NCI-H345 (cell line): ENCODE data around the gene ACCSL.
A peak's percentile ranks its signal among the peaks of the same experiment; 100 is the strongest.

Experiments used
- DNase-seq: peaks from one replicate; lab custom pipeline; 2025; lab: John Stamatoyannopoulos, UW

ACCSL gene

DNA sequence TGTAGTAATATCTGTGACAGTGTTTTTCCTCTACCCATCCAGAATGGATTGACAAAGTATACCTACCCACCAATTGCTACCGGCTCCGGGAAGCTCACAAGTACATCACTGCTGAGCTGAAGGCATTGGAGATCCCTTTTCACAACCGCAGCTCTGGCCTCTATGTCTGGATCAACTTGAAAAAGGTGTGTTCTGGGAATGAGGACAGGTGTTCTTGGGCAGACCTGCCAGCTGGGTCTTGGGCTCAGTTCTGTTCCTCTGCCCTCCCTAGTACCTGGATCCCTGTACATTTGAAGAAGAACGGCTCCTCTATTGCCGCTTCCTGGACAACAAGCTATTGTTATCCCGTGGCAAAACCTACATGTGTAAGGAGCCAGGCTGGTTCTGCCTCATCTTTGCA, 10.5 kb downstream of the ACCSL start:
- DNase-seq: no peak

DNA sequence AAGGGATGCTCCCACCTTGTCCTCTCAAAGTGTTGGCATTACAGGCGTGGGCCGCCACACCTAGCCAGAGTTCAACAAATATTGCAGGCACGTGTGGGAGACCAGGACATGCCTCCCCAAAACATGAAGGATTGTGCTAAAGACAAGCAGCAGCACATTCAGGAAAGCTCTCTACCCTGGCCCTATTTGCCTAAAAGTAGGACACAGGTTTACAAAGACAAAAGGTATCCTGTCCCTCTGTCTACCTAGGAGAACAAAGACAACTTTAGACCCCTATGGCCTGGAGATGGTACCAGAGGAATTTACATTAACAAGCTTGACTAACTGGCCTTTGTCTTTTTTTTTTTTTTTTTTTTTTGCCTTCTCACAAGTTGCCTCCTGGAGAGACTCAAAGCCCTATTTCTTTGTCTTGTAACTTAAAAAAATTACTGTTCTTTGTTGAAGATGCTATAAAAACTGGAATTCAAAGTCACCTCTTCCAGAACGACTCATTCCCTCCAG, 17.4 kb downstream of the ACCSL start:
- no peak for DNase-seq

DNA sequence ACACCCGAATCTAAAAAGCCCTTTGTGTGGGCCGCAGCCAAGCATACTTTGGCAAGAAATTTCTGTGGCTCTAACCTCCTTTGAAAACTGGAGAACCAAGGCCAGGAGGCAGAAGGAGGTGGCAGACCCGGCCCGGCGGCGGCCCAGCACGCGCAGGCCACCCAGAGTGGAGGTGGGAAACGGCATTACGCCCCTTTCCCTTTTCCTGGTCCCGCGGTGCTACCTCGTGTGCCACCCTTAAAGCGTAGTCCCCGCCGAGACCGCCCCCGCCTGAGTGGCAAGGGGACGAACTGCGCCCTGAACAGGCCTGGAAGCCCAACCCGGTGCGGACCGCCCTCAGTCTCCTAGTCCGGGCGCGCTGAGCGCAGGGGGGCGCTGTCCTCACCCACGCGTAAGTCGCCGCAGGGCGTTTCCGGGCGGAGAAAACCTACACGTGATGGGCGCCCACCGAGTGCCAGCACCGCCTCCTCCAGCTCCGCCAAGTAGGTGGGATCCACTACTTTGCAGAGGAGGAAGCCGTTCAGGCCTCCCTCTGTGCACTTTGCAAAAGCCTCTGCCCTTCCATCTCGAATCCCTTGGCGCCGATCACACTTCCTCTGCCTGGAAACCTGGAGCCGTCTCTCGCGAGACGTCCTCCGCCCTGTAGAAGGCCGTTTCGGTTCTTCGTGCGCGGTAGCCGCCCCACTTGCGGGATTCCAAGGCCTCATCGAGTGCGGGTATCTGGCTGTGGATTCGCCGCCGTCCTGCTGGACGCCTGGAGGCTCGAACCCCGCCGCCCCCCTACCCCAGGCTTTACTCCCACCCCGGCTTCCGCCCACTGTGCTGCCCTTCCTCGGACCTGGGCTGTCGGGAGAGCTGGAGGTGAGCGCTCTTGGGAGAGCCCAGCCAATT, 18.3 kb downstream of the ACCSL start, which contains the start of gene ACCS:
ACCS (plus strand) TSS at position 430 of the 891 bp plus-strand sequence. CDS start 1,358 bp downstream, outside the sequence.
- DNase-seq: peak; percentile 78

DNA sequence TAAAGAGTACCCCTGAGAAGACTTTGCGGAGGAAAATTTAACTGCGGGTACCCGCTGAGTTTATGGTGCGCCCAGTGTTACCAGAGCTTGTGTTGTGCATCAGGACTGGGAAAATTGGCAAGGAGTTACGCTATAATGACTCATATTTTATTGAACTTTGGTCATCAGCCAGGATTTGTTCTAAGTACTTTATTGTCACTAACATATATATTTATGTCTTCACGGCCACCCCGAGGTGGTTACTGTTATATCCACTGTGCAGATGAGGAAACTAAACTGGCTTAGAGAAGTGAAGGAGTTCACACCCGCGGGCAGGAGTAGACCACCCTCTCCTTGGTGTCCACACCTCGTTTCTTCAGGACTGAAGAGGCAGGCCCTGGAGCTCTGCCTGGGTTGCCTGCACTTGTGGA, 19.0 kb downstream of the ACCSL start:
- no peak for DNase-seq

DNA sequence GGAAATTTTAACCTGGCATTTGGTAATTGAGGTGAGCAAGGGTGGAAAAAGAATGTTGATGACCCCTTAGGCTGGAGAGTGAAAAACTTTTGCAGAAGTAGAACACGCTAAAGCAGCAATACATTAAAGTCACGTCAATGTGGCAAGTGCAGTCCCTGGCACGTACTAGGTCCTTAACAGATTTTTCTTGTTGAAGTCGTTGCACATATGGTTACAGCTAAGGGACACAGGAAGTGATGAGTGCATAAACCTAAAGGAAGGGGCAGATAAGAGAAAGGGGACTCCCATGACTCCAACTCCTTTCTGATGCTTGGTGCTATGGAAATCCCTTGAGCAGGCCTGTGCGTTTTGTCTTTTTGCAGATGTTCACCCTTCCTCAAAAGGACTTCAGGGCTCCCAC, 19.5 kb downstream of the ACCSL start:
- no peak for DNase-seq

DNA sequence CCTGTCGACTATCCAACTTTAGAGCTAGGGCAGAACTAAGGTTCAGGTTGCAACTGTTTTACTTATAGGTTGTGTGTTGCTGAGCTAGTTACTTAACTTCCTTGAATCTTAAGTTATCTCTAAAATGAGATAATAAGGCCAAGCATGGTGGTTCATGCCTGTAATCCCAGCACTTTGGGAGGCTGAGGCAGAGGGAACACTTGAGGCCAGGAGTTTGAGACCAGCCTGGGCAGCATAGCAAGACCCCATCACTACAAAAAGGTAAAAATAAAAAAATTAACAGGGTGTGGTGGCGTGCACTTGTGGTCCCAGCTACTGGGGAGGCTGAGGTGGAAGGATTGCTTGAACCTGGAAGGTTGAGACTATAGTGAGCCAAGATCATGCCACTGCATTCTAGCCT, 20.4 kb downstream of the ACCSL start:
- DNase-seq: no peak

DNA sequence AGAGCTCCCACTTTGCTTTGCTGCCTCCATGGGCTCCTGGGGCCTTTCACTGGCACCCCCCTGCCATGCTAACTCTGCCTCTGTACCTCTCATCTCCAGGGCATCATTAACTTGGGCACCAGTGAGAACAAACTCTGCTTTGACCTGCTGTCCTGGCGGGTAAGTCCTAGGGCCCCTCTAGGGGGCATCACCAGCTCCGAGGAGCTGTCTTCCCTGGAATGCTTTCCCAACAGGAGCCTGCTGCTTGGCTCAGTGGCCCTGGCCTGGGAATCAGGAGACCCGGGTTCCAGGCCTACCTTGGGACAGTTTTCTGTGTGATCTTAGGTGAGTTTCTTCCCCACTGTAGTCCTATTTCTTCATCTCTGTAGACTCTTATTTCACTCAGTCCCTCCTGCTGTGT, 23.4 kb downstream of the ACCSL start:
- no peak for DNase-seq

DNA sequence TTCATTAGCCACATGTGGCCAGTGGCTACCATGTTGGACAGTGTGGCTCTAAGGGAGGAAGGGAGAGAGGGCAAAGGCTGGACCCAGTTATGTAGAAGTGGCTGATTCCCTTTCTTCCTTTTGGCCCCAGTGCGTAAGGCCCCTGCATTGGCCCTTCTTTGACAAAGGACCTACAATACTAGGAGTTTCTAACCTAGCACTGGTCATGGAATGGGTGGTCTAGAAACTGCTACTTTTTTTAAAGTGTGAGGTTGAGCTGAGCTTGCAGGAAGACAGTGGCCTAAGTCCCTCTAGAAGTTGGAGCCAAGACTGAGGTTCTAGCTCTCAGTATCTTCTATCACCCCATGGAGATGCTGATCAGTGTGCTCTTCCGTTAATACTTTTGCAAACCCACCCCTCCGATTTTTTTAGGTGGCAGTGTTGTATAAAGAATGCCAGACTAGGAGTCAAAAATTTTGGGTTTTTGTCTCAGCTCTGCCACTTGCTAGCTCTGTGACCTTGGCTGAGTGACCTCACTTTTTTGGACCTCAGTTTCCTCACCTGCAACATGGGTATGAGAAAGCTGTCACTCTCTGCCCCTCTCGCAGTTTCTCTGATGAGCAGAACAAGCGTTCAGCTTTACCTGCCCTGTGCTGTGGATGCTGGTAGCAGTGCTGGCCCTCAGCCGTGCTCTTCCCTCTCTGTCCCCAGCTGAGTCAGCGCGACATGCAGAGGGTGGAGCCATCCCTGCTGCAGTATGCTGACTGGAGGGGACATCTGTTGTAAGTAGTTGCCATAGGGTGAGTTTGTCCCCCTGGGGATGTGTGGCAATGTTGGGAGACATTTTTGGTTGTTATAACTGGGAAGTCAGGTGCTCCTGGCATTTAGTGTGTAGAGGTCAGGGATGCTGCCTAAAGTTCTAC, 25.2 kb downstream of the ACCSL start:
- DNase-seq: no peak

DNA sequence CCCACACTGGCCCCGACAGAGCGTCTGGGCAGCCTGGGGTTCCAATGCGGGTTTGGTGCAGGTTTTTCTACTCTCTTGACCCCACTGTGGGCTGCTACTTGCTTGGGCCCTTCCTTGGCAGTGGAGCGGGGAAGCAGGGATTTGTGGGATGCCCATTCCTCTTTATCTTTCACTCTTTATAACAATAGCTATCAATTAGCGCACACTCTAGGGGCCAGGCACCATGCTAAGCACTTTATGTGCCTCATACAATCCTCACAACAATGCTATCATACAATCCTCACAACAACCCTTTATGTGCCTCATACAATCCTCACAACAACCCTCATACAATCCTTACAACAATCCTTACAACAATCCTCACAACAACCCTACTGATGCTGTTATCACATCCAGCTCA, 31.0 kb downstream of the ACCSL start:
- DNase-seq: no peak

DNA sequence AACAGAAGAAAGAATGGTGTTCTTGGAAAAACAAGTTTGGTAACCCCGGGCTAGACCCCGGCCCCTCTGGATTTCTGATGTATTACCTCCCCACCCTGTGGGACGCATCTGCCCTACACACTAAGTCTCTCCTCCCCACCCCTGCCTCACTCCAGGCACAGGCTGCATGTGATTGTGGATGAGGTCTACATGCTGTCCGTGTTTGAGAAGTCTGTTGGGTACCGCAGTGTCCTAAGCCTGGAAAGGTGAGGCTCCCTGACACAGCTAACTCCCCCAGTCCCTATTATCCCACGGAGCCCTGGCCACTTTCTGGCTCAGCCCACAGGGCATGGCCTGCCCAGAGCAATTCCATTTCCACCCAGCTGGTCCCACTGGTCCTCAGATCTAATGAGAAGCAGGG, 31.6 kb downstream of the ACCSL start:
- no peak for DNase-seq

DNA sequence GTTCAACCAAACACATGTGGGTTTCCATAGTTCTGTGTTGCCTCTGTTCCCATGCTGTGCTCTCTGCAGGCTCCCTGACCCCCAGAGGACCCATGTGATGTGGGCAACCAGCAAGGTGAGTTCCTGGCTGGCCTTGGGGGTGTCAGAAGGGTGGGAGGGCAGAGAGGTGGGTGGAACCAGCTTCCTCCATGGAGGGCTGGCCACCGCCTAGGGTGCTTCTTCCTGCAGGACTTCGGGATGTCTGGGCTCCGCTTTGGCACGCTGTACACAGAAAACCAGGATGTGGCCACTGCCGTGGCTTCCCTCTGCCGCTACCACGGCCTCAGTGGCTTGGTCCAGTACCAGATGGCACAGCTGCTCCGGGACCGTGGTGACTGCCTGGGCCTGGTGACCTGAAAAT, 33.2 kb downstream of the ACCSL start:
- no peak for DNase-seq

DNA sequence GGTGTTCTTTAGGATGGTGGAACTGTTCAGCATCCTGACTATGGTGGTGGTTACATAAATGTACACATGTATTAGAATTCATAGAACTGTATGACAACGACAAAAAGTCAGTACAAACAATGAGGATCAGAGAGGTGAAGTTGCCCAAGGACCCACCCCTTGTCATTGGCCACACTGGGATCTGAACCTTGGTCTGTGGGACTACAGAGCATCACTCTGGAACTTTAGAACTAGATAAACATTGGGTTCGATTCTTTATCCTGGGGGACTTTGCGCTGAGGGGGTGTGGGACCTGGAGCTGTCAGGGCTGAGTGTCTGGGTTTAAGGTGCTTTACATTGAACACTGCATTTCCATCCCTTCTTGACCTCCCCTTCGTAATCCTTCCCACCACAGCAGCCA, 34.9 kb downstream of the ACCSL start:
- DNase-seq: no peak

DNA sequence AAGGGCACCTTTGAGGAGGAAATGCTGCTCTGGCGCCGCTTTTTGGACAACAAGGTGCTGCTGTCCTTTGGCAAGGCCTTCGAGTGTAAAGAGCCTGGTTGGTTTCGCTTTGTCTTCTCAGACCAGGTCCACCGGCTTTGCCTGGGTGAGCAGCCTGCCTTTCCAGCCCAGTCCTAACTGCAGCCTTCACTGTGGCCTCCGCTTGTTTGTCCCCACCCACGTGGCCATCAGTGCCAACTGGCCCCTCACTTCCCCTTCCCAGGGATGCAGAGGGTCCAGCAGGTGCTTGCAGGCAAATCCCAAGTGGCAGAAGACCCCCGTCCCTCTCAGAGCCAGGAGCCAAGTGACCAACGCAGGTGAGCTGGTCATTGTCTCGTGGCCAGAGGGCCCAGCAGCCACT, 35.7 kb downstream of the ACCSL start:
- DNase-seq: no peak

DNA sequence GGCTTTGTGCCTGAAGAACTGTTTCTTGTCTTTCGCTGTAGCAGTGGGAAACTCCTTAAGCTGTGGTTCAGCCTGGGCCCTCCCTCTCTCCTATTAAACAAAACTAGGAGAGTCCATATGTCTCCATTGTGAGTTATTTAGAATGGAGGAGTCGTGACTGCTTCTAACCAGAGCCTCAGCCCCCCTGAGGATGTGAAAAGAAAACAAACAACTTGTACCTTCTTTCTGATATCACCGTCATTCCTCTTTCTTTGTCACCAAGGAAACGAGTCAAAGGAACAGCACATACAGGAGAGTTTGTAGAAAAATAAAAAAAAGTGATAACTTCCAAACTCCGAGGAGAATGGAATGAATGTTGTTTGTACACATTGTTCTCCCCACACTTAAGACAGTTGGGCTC, 36.1 kb downstream of the ACCSL start:
- no peak for DNase-seq

DNA sequence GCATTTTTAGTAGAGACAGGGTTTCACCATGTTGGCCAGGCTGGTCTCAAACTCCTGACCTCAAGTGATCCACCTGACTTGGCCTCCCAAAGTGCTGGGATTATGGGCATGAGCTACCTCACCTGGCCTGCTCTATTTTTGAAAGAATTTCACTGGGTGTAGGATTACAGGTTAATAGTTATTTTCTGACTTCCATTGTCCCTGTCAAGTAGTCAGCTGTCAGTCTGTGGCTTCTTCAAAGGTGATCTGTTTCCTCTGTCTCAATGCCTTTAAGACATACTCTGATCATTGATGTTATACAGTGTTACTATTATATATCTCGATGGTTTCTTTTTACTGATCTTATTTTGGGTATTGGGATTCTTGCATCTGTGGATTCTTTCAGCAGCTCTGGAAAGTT, 37.5 kb downstream of the ACCSL start:
- no peak for DNase-seq

DNA sequence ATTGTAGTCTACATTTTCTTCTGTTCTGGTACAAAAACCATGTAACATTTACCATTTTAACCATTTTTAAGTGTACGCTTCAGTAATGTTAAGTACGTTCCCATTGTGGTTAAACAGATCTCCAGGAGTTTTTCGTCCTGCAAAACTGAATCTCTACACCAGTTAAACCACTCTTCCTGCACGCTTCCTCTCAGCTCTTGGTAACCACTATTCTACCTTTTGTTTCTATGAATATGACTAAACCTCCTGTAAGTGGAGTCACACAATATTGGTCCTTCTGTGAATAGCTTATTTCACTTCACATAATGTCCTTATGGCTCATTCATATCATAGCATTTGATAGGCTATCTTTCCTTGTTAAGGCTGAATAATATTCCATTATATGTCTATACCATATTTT, 40.6 kb downstream of the ACCSL start:
- DNase-seq: no peak

DNA sequence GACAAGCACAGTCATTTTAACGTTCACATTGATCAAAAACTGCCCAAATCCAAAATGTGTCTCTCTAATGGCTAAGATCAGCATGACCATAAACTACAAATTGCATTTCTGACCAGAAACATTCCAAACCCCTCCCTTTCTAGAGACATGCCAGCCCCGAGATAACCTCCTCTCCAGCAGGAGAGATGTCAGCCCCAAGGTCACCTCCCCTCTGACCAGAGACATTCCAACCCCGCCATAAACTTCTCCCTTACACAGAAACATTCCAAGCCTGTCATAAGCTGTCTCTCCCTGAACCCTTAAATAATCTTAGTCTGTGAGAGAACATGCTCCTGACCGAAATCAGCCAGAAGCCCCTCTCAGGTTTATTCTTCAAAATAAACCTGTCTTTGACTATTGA, 41.1 kb downstream of the ACCSL start:
- DNase-seq: no peak

DNA sequence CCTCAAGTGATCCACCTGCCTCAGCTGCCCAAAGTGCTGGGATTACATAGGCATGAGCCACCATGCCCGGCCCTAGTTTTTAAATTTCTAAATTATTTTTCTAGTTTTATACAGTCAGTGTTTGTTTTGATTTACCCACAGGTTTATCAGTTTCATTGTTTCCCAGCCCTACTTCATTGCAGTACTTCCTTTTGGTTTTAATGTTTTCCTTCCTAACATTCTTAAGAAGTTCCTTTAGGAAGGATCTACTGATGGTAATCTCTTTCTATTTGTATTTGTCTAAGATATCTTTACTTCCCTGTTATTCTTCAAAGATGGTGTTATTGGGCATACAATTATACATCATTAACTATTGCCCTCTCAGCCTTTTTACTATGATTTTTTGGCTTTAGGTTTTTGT, 42.8 kb downstream of the ACCSL start:
- DNase-seq: no peak

DNA sequence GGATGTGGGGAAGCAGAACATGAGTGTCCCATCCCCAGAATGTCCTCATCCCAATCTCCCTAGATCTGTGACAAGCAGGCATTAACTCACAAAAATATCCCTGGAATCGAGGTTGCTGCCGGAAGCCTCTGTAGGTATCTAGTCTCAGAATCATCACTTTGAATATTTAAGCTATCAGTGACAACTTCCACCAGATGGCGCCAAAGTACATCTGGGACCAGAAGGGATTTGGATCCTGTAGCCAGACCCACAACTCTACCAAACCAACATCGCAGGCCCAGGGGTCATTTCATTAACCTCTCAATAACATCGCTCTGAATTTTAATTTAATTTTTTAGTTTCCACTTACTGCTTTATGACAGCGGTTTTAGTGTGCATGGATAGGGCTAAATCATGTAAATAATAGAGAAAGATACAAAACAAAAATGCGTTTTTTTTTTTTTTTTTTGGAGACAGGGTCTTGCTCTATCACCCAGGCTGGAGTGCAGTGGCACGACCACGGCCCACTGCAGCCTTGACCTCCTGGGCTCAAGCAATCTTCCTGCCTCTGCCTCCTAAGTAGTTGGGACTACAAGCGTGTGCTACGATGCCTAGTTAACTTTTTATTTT, 46.6 kb downstream of the ACCSL start:
- peak; percentile 88 for DNase-seq

DNA sequence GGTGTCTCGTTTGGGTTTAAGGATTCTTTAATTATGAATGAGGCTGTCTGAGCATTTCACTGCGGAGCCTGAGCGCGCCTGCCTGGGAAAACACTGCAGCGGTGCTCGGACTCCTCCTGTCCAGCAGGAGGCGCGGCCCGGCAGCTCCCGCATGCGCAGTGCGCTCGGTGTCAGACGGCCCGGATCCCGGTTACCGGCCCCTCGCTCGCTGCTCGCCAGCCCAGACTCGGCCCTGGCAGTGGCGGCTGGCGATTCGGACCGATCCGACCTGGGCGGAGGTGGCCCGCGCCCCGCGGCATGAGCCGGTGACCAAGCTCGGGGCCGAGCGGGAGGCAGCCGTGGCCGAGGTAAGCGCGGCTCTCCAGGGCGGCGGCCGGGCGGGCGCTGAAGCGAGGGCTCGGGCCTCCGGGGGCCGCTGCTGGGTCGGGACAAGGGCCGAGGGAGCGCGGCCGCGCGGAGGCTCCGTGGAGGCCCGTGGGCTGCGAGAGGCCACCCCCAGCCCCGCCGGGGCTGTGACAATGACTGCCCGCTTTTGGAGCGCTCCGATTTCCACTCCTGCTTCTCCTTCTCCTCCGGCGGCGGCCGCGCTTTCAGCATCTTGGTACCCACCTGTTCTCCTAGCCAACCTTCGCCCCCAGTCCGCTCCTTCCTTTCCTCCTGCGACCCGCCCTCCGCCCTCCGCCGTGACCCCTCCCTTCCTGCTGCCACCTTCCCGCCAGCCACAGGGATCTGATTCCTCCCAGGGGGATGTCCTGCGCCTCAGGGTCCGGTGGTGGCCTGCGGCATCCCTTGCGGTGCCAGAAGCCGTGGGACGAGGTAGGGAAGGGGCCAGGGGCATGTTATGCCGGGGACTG, 48.0 kb downstream of the ACCSL start, which contains the start of gene EXT2:
EXT2 (plus strand) TSS at position 173 of the 854 bp plus-strand sequence. CDS start 12,035 bp downstream, outside the sequence.
- peak; percentile 83 for DNase-seq
